K562 (cell line): ENCODE data around the gene RANBP3. TPM values are rescaled to one million over a fixed set of nuclear protein-coding genes. Genes with fewer than 3 reads are reported as not detected.

Experiments used
- ARID1B ChIP-seq: fragments of 450-650 bp; IDR thresholded peaks from 2 replicates; pipeline ENCODE4 v1.6.1; 2016; ENCODE audit warnings: antibody characterized with exemption, mild to moderate bottlenecking, inconsistent platforms
- ERF ChIP-seq: fragments of 450-650 bp; formaldehyde crosslinking; IDR thresholded peaks from 2 replicates; pipeline ENCODE4 v1.4.0; 2020; ENCODE audit warnings: mild to moderate bottlenecking, mixed read lengths
- HCFC1 ChIP-seq: IDR thresholded peaks from 2 replicates; pipeline ENCODE4 v1.6.1; 2012; ENCODE audit warnings: low read depth, low read length, improper control_type of control experiment
- HDAC1 ChIP-seq, 2 experiments: fragments of 450-650 bp; IDR thresholded peaks; 2 replicates each; pipeline ENCODE4 v1.6.1; 2016 to 2017; ENCODE audit warnings: inconsistent platforms in 1 of 2, mild to moderate bottlenecking in 1 of 2, moderate library complexity in 1 of 2
- HOXB6 ChIP-seq: fragments of 250-450 bp; sonication (Bioruptor Pico); IDR thresholded peaks from 2 replicates; pipeline ENCODE4 v1.5.1; 2022; ENCODE audit warnings: mild to moderate bottlenecking, borderline replicate concordance
- KLF13 ChIP-seq: fragments of 450-650 bp; IDR thresholded peaks from 2 replicates; pipeline ENCODE4 v1.6.1; 2016; ENCODE audit warnings: missing genetic modification characterization, low read depth, mild to moderate bottlenecking, missing compliant biosample characterization, moderate library complexity, borderline replicate concordance
- KLF6 ChIP-seq: fragments of 250-450 bp; sonication (Bioruptor Pico); IDR thresholded peaks from 2 replicates; pipeline ENCODE4 v1.4.0; 2020; ENCODE audit warnings: mild to moderate bottlenecking, moderate library complexity, borderline replicate concordance
- MAZ ChIP-seq, 2 experiments: fragments of 450-650 bp in 1 of 2; sonication (generic) in 1 of 2; formaldehyde crosslinking; IDR thresholded peaks in 1 of 2; conservative IDR thresholded peaks in 1 of 2; 2 replicates each; pipeline versions ENCODE4 v1.4.0 to v1.5.0; 2020; ENCODE audit warnings: mild to moderate bottlenecking in 1 of 2, missing genetic modification reagents in 1 of 2
- MEF2D ChIP-seq: conservative IDR thresholded peaks from 2 replicates; pipeline ENCODE4 v1.6.1; 2016; ENCODE audit warnings: low read depth, missing genetic modification characterization, missing compliant biosample characterization
- PHB2 ChIP-seq: fragments of 450-650 bp; IDR thresholded peaks from 2 replicates; pipeline ENCODE4 v1.6.1; 2017; ENCODE audit warnings: low read depth
- PHTF2 ChIP-seq: fragments of 250-450 bp; sonication (Bioruptor Pico); IDR thresholded peaks from 2 replicates; pipeline ENCODE4 v1.5.0; 2021; ENCODE audit warnings: mild to moderate bottlenecking
- RBM15 ChIP-seq: fragments of 200-400 bp; formaldehyde crosslinking; IDR thresholded peaks from 2 replicates; pipeline ENCODE4 v1.6.1; 2018; ENCODE audit warnings: mild to moderate bottlenecking, low read length, moderate library complexity; ENCODE audit not compliant: insufficient read depth
- RBM39 ChIP-seq: fragments of 200-400 bp; formaldehyde crosslinking; optimal IDR thresholded peaks from 2 replicates; pipeline ENCODE3; 2018; ENCODE audit warnings: low read depth, low read length
- SAFB ChIP-seq: fragments of 200-400 bp; formaldehyde crosslinking; IDR thresholded peaks from 2 replicates; pipeline ENCODE4 v1.6.1; 2017; ENCODE audit warnings: low read depth, low read length, borderline replicate concordance
- WHSC1 ChIP-seq: IDR thresholded peaks from one replicate; pipeline ENCODE4 v1.6.1; 2012; ENCODE audit warnings: low read length, control low read depth, inconsistent platforms
- YBX1 ChIP-seq: fragments of 450-650 bp; IDR thresholded peaks from 2 replicates; pipeline ENCODE4 v1.7.1; 2016; ENCODE audit warnings: mild to moderate bottlenecking
- ZBTB8A ChIP-seq: fragments of 450-650 bp; IDR thresholded peaks from 2 replicates; pipeline ENCODE4 v1.6.1; 2018; ENCODE audit warnings: mild to moderate bottlenecking, moderate library complexity; ENCODE audit not compliant: partially characterized antibody
- ZKSCAN3 ChIP-seq: fragments of 250-450 bp; sonication (Bioruptor Pico); IDR thresholded peaks from 2 replicates; pipeline ENCODE4 v1.4.0; 2020
- ZNF140 ChIP-seq: fragments of 250-450 bp; sonication (Bioruptor Pico); IDR thresholded peaks from 2 replicates; pipeline ENCODE4 v1.8.0; 2021; ENCODE audit warnings: moderate library complexity, mild to moderate bottlenecking, inconsistent platforms
- ZNF354B ChIP-seq: fragments of 250-450 bp; sonication (Bioruptor Pico); IDR thresholded peaks from 2 replicates; pipeline ENCODE4 v1.4.0; 2020
- ZNF431 ChIP-seq: sonication (generic); formaldehyde crosslinking; IDR thresholded peaks from 2 replicates; pipeline ENCODE4 v1.8.0; 2022; ENCODE audit warnings: mild to moderate bottlenecking, missing genetic modification reagents
- ZNF445 ChIP-seq: fragments of 250-450 bp; sonication (Bioruptor Pico); IDR thresholded peaks from 2 replicates; pipeline ENCODE4 v1.4.0; 2020; ENCODE audit warnings: low read depth, mild to moderate bottlenecking, moderate library complexity
- ZNF75A ChIP-seq: fragments of 450-650 bp; formaldehyde crosslinking; IDR thresholded peaks from 2 replicates; pipeline ENCODE4 v1.4.0; 2020; ENCODE audit warnings: mild to moderate bottlenecking
- ZNF76 ChIP-seq: fragments of 250-450 bp; sonication (Bioruptor Pico); IDR thresholded peaks from 2 replicates; pipeline ENCODE4 v1.4.0; 2020; ENCODE audit warnings: mild to moderate bottlenecking, moderate library complexity, borderline replicate concordance
- ZSCAN29 ChIP-seq: fragments of 450-650 bp; IDR thresholded peaks from 2 replicates; pipeline ENCODE4 v1.6.1; 2017
- polyA plus RNA-seq, 8 experiments: library from polyadenylated mRNA; depleted of rRNA in 4 of 8; stranded (reverse) in 5 of 8; unstranded in 3 of 8; fragments of >200 nt; fragmentation: Nextera tagmentation in 2 of 8; fragmentation: Illumina TruSeq in 1 of 8; extraction: Ambion mirVana in 2 of 8; extraction: Trizol in 1 of 8; gene quantifications; 2 replicates each; pipeline versions ENCODE4 v1.2.1 to v1.2.3, GENCODE V29; 2011 to 2014; ENCODE audit warnings: inconsistent platforms in 1 of 8, missing spikeins in 1 of 8
- total RNA-seq, 7 experiments: library from RNA; depleted of rRNA in 6 of 7; stranded (reverse); fragments of >200 nt in 6 of 7; fragmentation: Illumina TruSeq in 2 of 7; extraction: Trizol in 2 of 7; gene quantifications; 2 replicates each; pipeline versions ENCODE4 v1.2.1 to v1.2.3, GENCODE V29; 2011 to 2021; ENCODE audit warnings: low replicate concordance in 1 of 7
- TF ChIP-seq, protein P1 (sequence below): fragments of 450-650 bp; IDR thresholded peaks from 2 replicates; pipeline ENCODE4 v1.6.1; 2017; ENCODE audit warnings: antibody characterized with exemption, mild to moderate bottlenecking
- TF ChIP-seq, protein P2 (sequence below): fragments of 450-650 bp; formaldehyde crosslinking; IDR thresholded peaks from 2 replicates; pipeline ENCODE4 v1.4.0; 2022; ENCODE audit warnings: missing genetic modification characterization

Gene RANBP3
- total and polyA plus RNA-seq, 9 of the 15 experiments (the other 6 are each of a cell fraction or from before 2014, with no cell fraction given), result 0.90 to 95.1 (median 63.2) TPM

DNA sequence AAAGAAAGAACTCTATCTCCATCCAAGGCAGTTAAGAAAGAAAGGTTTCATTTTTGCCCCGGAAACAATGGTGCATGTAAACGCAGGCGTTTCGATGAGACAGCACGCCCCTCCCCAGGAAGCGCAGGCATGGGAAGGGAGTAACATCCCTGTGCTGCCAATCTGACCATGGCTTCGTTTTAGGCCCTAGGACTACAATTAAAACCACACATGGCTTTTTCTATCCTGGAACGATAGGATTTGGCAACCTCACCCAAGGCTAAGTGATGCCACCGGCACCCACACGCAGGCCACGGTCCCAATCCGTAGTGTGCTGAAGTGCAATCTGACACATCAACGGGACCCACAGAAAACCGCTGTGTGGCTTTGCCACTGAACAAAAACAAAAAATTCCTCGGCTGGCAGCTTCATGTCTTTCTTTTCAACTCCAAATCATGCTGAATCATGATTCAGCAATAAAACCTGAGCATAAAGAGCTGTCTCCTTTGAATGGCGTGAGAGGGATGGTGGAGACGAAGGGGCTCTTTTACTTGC lies 24.2 kb downstream of the RANBP3 start (continued):
- TF ChIP-seq, protein P1, sequence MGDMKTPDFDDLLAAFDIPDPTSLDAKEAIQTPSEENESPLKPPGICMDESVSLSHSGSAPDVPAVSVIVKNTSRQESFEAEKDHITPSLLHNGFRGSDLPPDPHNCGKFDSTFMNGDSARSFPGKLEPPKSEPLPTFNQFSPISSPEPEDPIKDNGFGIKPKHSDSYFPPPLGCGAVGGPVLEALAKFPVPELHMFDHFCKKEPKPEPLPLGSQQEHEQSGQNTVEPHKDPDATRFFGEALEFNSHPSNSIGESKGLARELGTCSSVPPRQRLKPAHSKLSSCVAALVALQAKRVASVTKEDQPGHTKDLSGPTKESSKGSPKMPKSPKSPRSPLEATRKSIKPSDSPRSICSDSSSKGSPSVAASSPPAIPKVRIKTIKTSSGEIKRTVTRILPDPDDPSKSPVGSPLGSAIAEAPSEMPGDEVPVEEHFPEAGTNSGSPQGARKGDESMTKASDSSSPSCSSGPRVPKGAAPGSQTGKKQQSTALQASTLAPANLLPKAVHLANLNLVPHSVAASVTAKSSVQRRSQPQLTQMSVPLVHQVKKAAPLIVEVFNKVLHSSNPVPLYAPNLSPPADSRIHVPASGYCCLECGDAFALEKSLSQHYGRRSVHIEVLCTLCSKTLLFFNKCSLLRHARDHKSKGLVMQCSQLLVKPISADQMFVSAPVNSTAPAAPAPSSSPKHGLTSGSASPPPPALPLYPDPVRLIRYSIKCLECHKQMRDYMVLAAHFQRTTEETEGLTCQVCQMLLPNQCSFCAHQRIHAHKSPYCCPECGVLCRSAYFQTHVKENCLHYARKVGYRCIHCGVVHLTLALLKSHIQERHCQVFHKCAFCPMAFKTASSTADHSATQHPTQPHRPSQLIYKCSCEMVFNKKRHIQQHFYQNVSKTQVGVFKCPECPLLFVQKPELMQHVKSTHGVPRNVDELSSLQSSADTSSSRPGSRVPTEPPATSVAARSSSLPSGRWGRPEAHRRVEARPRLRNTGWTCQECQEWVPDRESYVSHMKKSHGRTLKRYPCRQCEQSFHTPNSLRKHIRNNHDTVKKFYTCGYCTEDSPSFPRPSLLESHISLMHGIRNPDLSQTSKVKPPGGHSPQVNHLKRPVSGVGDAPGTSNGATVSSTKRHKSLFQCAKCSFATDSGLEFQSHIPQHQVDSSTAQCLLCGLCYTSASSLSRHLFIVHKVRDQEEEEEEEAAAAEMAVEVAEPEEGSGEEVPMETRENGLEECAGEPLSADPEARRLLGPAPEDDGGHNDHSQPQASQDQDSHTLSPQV, result peak; percentile 71
- TF ChIP-seq, protein P2, sequence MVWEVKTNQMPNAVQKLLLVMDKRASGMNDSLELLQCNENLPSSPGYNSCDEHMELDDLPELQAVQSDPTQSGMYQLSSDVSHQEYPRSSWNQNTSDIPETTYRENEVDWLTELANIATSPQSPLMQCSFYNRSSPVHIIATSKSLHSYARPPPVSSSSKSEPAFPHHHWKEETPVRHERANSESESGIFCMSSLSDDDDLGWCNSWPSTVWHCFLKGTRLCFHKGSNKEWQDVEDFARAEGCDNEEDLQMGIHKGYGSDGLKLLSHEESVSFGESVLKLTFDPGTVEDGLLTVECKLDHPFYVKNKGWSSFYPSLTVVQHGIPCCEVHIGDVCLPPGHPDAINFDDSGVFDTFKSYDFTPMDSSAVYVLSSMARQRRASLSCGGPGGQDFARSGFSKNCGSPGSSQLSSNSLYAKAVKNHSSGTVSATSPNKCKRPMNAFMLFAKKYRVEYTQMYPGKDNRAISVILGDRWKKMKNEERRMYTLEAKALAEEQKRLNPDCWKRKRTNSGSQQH (CRISPR knock-in tag), result peak; percentile 78; the same call in 1 of the 2 replicates
- TF ChIP-seq ARID1B (0 out of 2 replicates have a peak, but pooled peaks have one; percentile 37), ZSCAN29 (no peak), ZKSCAN3 (no peak), SAFB (no peak), PHTF2 (CRISPR knock-in tag) (no peak), KLF6 (CRISPR knock-in tag) (no peak), ZNF76 (CRISPR knock-in tag) (no peak), YBX1 (no peak), HCFC1 (no peak), PHB2 (no peak), MAZ (CRISPR knock-in tag; conservative IDR thresholded peaks at IDR 0.05 in 1 of 2, IDR thresholded peaks at IDR 0.05 in 1 of 2) (peak in 1 of 2 experiments; percentile 21; a peak in 1 of 4 replicates), RBM39 (no peak), ZNF75A (0 out of 2 replicates have a peak, but pooled peaks have one; percentile 13), ZNF354B (CRISPR knock-in tag) (no peak), ZNF431 (CRISPR knock-in tag) (no peak), HDAC1 (IDR thresholded peaks at IDR 0.05) (no peak; a peak in 1 of 4 replicates), ZBTB8A (no peak), ZNF140 (CRISPR knock-in tag) (no peak), KLF13 (tag) (no peak), MEF2D (tag) (no peak), HOXB6 (no peak), ZNF445 (CRISPR knock-in tag) (no peak), WHSC1 (no peak), RBM15 (no peak), ERF (CRISPR knock-in tag) (no peak)
